Chondrocyte (in vitro differentiated cells): ENCODE results near the gene CSTA. TPM values are rescaled to one million over a fixed set of nuclear protein-coding genes. Genes with fewer than 3 reads are reported as not detected.

Experiments
- DNase-seq: peaks from one replicate; pipeline ENCODE4 v3.0.0; 2021; ENCODE audit warnings: mixed read lengths, low spot score
- H3K27ac Mint-ChIP-seq: one replicate; pipeline ENCODE4 v1.8.0; 2021; ENCODE audit warnings: mild to moderate bottlenecking, moderate library complexity, mixed read lengths; ENCODE audit not compliant: unreplicated experiment
- H3K27me3 Mint-ChIP-seq: 2 replicates; pipeline ENCODE4 v1.8.0; 2021; ENCODE audit warnings: low read depth, mixed read lengths
- H3K36me3 Mint-ChIP-seq: 2 replicates; pipeline ENCODE4 v1.8.0; 2021; ENCODE audit warnings: low read depth, mixed read lengths
- H3K4me1 Mint-ChIP-seq: 2 replicates; pipeline ENCODE4 v1.8.0; 2021; ENCODE audit warnings: low read depth, mild to moderate bottlenecking, mixed read lengths
- H3K4me3 Mint-ChIP-seq: one replicate; pipeline ENCODE4 v1.8.0; 2021; ENCODE audit warnings: mild to moderate bottlenecking, moderate library complexity, mixed read lengths; ENCODE audit not compliant: unreplicated experiment
- H3K9me3 Mint-ChIP-seq: 2 replicates; pipeline ENCODE4 v1.8.0; 2021; ENCODE audit warnings: low read depth, mixed read lengths
- total RNA-seq: library from RNA; stranded (reverse); gene quantifications from 3 replicates; pipeline ENCODE4 v1.2.1, GENCODE V29; 2021
- TF ChIP-seq, protein P1 (sequence below): fragments of 200-600 bp; sonication (generic); IDR thresholded peaks from 2 replicates; pipeline ENCODE4 v1.5.0; 2021; ENCODE audit warnings: antibody characterized with exemption, mild to moderate bottlenecking, moderate library complexity

The CSTA gene
- total RNA-seq, 1 donor from 2014 or later = not detected

DNA sequence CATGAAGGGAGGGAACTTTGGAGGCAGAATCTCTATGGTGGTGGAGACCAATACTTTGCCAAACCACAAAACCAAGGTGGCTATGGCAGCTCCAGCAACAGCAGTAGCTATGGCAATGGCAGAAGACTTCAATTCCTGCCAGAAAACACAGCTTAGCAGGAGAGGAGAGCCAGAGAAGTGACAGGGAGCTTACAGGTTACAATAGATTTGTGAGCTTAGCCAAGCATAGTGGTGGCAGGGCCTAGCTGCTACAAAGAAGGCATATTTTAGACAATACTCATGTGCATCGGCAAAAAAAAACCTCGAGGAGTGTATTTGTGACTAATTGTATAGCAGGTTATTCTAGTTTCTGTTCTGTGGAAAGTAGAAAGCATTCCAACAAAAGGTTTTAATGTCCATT lies 6.4 kb upstream of the CSTA start:
- TF ChIP-seq, protein P1, sequence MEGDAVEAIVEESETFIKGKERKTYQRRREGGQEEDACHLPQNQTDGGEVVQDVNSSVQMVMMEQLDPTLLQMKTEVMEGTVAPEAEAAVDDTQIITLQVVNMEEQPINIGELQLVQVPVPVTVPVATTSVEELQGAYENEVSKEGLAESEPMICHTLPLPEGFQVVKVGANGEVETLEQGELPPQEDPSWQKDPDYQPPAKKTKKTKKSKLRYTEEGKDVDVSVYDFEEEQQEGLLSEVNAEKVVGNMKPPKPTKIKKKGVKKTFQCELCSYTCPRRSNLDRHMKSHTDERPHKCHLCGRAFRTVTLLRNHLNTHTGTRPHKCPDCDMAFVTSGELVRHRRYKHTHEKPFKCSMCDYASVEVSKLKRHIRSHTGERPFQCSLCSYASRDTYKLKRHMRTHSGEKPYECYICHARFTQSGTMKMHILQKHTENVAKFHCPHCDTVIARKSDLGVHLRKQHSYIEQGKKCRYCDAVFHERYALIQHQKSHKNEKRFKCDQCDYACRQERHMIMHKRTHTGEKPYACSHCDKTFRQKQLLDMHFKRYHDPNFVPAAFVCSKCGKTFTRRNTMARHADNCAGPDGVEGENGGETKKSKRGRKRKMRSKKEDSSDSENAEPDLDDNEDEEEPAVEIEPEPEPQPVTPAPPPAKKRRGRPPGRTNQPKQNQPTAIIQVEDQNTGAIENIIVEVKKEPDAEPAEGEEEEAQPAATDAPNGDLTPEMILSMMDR = no peak
- no peak overlapping the region for H3K4me3 Mint-ChIP-seq
- no peak overlapping the region for H3K27ac Mint-ChIP-seq
- no peaks in the 10 kb centered on the region for H3K36me3 Mint-ChIP-seq
- DNase-seq = no peak
- peaks cover 10% of the 10 kb centered on the region for H3K9me3 Mint-ChIP-seq
- no peaks in the 10 kb centered on the region for H3K4me1 Mint-ChIP-seq
- H3K27me3 Mint-ChIP-seq = peaks cover 15% of the 10 kb centered on the region

DNA sequence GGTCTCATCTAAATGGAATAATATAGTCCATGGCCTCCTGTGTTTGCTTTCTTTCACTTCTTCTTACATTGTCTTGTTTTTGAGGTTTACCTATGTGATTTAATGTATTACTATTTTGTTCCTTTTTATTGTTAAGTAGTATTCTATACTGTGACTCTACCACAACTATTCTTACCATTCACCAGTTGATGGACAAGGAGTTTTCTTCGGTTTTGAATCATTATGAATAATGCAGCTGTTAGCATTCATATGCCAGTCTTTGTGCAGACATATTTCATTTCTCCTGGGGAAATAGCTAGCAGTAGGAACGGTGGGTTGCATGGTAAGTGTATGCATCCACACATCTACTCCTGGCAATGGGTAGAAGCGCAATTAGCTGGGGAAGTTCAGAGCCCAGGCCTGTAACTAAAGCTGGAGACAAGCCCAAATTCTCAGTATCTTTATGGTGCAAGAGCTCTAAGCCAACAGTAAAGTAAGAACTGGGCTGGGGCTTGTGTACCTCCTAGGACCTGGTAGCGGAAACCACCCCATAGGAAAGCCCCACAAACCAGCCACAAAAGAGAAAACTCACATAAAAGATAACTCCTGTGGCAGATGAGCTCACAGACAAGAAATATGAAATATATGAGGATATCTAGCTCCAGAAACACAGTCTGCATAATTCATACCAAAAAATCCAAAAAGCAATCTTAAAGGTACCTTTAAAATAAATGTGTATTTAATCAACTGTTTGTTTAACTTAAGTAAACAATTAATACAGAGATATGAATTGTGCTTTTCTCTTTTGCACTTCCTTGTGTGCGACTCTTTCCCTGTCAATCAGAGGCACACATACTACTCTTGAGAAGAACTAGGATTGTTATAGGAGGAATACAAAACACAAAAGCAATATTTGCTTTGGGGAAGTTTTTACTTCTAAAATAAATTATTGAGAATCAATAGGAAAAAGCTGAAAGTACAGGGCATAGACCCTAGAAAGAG lies 2.7 kb upstream of the CSTA start:
- peaks cover 15% of the 10 kb centered on the region for H3K27me3 Mint-ChIP-seq
- no peak for DNase-seq
- peaks cover 10% of the 10 kb centered on the region for H3K9me3 Mint-ChIP-seq
- no peak overlapping the region for H3K4me3 Mint-ChIP-seq
- no peaks in the 10 kb centered on the region for H3K4me1 Mint-ChIP-seq
- TF ChIP-seq, protein P1 = no peak
- no peaks in the 10 kb centered on the region for H3K36me3 Mint-ChIP-seq
- H3K27ac Mint-ChIP-seq = no peak overlapping the region

DNA sequence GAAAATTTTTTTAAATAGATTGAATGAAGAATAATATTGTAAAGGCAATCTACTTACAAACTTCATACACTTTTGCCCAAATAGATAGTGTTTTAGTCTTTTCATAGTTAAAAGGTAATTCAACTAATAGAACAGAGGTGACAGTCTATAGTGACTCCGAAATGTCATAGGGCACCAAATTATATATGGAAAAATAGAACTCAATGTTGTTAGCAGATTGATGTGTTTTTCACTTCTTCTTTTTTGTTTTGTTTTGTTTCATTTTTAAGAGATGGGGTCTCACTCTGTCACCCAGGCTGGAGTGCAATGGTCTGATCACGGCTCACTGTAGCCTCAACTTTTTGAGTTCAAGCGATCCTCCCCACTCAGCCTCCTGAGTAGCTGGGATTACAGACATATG lies 721 bp downstream of the CSTA start:
- Mint-ChIP-seq H3K27ac (no peak overlapping the region), H3K27me3 (peaks cover 15% of the 10 kb centered on the region), H3K4me1 (no peaks in the 10 kb centered on the region), H3K9me3 (no peaks in the 10 kb centered on the region), H3K4me3 (no peak overlapping the region), H3K36me3 (no peaks in the 10 kb centered on the region)
- DNase-seq = no peak
- TF ChIP-seq, protein P1 = no peak

DNA sequence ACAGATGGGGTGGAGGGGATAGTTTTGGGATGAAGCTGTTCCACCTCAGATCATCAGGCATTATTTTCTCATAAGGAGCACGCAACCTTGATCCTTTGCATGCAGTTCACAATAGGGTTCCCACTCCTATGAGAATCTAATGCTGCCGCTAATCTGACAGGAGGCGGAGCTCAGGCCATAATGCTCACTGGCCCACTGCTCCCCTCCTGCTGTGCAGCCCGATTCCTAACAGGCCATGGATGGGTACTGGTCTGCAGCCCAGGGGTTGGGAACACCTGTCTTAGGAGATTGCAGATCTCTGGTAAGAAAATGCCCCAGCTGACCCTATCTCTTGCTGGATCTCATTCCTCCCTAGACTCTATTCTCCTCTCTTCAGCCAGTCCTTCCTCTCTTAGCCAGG lies 6.8 kb downstream of the CSTA start:
- H3K27me3 Mint-ChIP-seq = peaks cover 41% of the 10 kb centered on the region
- H3K36me3 Mint-ChIP-seq = no peaks in the 10 kb centered on the region
- no peak overlapping the region for H3K4me3 Mint-ChIP-seq
- H3K9me3 Mint-ChIP-seq = no peaks in the 10 kb centered on the region
- TF ChIP-seq, protein P1 = no peak
- no peak for DNase-seq
- H3K4me1 Mint-ChIP-seq = no peaks in the 10 kb centered on the region
- H3K27ac Mint-ChIP-seq = no peak overlapping the region

DNA sequence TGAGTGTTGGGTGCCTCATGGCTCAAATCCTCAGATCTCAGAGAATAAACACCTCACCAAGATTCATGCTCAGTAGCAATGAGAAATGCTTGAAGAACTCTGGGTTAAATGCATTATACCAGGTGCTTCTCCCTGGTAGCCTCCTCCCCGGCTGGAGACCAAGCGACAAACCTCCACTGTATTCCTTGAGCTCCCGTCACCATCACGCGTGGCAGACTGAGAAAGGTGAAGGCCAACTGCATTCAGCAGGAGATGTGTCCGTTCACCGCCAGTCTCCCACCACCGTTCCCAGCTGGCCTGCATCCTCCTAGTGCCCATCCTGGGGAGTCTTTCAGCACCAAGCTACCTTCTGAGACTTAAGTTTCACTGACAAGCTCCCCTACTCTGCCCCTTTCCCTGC lies 7.5 kb downstream of the CSTA start:
- no peak overlapping the region for H3K4me3 Mint-ChIP-seq
- no peaks in the 10 kb centered on the region for H3K36me3 Mint-ChIP-seq
- TF ChIP-seq, protein P1 = no peak
- DNase-seq = no peak
- peaks cover 41% of the 10 kb centered on the region for H3K27me3 Mint-ChIP-seq
- no peaks in the 10 kb centered on the region for H3K4me1 Mint-ChIP-seq
- no peaks in the 10 kb centered on the region for H3K9me3 Mint-ChIP-seq
- H3K27ac Mint-ChIP-seq = no peak overlapping the region
